Measurements from ENCODE around the gene NDFIP2. TPM values are rescaled to one million over a fixed set of nuclear protein-coding genes. Genes with fewer than 3 reads are reported as not detected.

NDFIP2 gene
- total RNA-seq, 1 experiment from 2014 or later: 49.6 TPM

DNA sequence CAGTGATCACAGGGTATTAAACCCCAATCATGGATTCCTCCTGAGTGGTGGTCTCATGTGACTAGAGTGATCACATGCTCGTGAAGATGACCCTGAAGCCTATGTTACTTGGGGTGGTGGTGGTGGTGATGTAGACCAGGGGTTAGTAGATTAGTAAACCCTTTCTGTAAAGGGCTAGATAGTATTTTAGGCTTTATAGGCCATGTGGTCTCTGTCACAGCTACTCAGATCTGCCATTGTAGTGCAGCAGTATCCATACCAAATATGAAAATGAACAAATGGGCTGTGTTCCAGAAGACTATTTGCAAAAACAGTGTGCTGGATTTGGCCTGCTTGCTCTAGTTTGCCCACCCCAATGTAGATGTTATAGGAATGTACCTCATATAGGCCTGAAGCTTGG is 9.4 kb downstream of the NDFIP2 start:
- POLR2A ChIA-PET: no interaction called here
- no peak for TF ChIP-seq SP1 (IDR thresholded peaks at IDR 0.05; ENCODE audit: low read depth)
- TF ChIP-seq MAX (IDR thresholded peaks at IDR 0.05): no peak
- TF ChIP-seq EZH2phosphoT487 (IDR thresholded peaks at IDR 0.05; ENCODE audit: borderline replicate concordance): no peak
- TF ChIP-seq ELF1 (IDR thresholded peaks at IDR 0.05; ENCODE audit: borderline replicate concordance, low read depth): no peak
- no peak for TF ChIP-seq SRF (IDR thresholded peaks at IDR 0.05; ENCODE audit: low read depth)
- TF ChIP-seq FOSL1 (IDR thresholded peaks at IDR 0.05; ENCODE audit: low read depth): no peak
- no peak for TF ChIP-seq CEBPB (IDR thresholded peaks at IDR 0.05; ENCODE audit: low read depth)
- no peak for TF ChIP-seq CBX3 (IDR thresholded peaks at IDR 0.05; ENCODE audit: low read depth)
- no peak for TF ChIP-seq ZNF274 (IDR thresholded peaks at IDR 0.05; ENCODE audit: low read depth, low read length)
- TF ChIP-seq ZFX (IDR thresholded peaks at IDR 0.05): no peak
- TF ChIP-seq TCF7L2 (IDR thresholded peaks at IDR 0.05; ENCODE audit: borderline replicate concordance, extremely low read depth, insufficient read depth, insufficient read length): no peak
- no peak for TF ChIP-seq JUND (IDR thresholded peaks at IDR 0.05)
- TF ChIP-seq POLR2A (IDR thresholded peaks at IDR 0.05; ENCODE audit: borderline replicate concordance, extremely low read depth, insufficient read depth, insufficient read length): no peak
- TF ChIP-seq, protein P1, sequence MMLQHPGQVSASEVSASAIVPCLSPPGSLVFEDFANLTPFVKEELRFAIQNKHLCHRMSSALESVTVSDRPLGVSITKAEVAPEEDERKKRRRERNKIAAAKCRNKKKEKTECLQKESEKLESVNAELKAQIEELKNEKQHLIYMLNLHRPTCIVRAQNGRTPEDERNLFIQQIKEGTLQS (IDR thresholded peaks at IDR 0.05): no peak
- TF ChIP-seq EGR1 (IDR thresholded peaks at IDR 0.05; ENCODE audit: low read depth): no peak
- TF ChIP-seq, protein P2, sequence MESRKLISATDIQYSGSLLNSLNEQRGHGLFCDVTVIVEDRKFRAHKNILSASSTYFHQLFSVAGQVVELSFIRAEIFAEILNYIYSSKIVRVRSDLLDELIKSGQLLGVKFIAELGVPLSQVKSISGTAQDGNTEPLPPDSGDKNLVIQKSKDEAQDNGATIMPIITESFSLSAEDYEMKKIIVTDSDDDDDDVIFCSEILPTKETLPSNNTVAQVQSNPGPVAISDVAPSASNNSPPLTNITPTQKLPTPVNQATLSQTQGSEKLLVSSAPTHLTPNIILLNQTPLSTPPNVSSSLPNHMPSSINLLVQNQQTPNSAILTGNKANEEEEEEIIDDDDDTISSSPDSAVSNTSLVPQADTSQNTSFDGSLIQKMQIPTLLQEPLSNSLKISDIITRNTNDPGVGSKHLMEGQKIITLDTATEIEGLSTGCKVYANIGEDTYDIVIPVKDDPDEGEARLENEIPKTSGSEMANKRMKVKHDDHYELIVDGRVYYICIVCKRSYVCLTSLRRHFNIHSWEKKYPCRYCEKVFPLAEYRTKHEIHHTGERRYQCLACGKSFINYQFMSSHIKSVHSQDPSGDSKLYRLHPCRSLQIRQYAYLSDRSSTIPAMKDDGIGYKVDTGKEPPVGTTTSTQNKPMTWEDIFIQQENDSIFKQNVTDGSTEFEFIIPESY (IDR thresholded peaks at IDR 0.05; ENCODE audit: extremely low read depth, insufficient replicate concordance, low read length): no peak
- no peak for TF ChIP-seq RAD21 (IDR thresholded peaks at IDR 0.05; ENCODE audit: low read depth)
- H3K9me3 ChIP-seq (ENCODE audit: control insufficient read depth in 1 of 2, insufficient read depth in 1 of 2, low read depth in 1 of 2, low read length in 2 of 2): no peaks in the 10 kb centered on the region
- H3K27ac ChIP-seq (ENCODE audit: low read depth, low read length): no peak overlapping the region
- RAD21 ChIA-PET (ENCODE audit: low non-redundant PET in 1 of 2, low total read pairs in 2 of 2, uncharacterized antibody in 2 of 2, unreplicated experiment in 2 of 2): no interaction called here
- intact Hi-C loops (cut with micrococcal nuclease): no loop called here
- ATAC-seq (no peak), DNase-seq (ENCODE audit: low read depth, low spot score) (no peak)
- H4K20me1 ChIP-seq (ENCODE audit: insufficient read depth): peaks cover 9% of the 10 kb centered on the region; the same call in 1 of the 2 replicates
- H3K27me3 ChIP-seq (ENCODE audit: insufficient read depth, low read length): no peaks in the 10 kb centered on the region
- H2AFZ ChIP-seq (ENCODE audit: low read depth, low read length, poor library complexity, severe bottlenecking): no peak overlapping the region
- H3K36me3 ChIP-seq (ENCODE audit: control insufficient read depth in 1 of 2, insufficient read depth in 2 of 2, low read length in 2 of 2): no peaks in the 10 kb centered on the region
- H3K4me2 ChIP-seq (ENCODE audit: low read length): no peak overlapping the region
- no peak overlapping the region for H3K4me3 ChIP-seq (replicated peaks in 1 of 2; ENCODE audit: low read depth in 1 of 2, low read length in 2 of 2)
- peaks cover 100% of the 10 kb centered on the region for H3K79me2 ChIP-seq (ENCODE audit: insufficient read depth, low read length)
- no peaks in the 10 kb centered on the region for H3K9me2 ChIP-seq (ENCODE audit: insufficient read depth)
- BruUV-seq (replicated peaks): no TSS peak
- peaks cover 0 to 2% of the 10 kb centered on the region in 2 experiments; a peak in 1 of 4 replicates for H3K4me1 ChIP-seq (ENCODE audit: control insufficient read depth in 1 of 2, insufficient read depth in 2 of 2, low read length in 2 of 2)
- CTCF ChIA-PET: no interaction called here
- H3K9ac ChIP-seq (ENCODE audit: low read length): no peak overlapping the region

All from HCT116 (cell line).